Measurements from ENCODE around the gene KCNIP3.
"Not testable (repeated sequence)": the region's sequence is repeated elsewhere in the genome, so short reads cannot be mapped to it uniquely, and the experiment has no call there.

Gene KCNIP3

GRCh38 chr2:95296880-95297487 lies at the start of gene KCNIP3:
TSS of gene KCNIP3 (plus strand) at chr2:95297347. CDS start at chr2:95297439, 92 bp downstream.
- no peak for DNase-seq (ENCODE audit: low read depth in 1 of 2, low spot score in 1 of 2)

GRCh38 chr2:95258271-95258670 lies 38.9 kb upstream of the KCNIP3 start:
- no peak for DNase-seq (ENCODE audit: low read depth in 1 of 2, low spot score in 1 of 2)

- no peak for DNase-seq (ENCODE audit: low read depth in 1 of 2, low spot score in 1 of 2)
Measured at GRCh38 chr2:95260028-95261023, 36.8 kb upstream of the KCNIP3 start.

GRCh38 chr2:95261602-95262001 lies 35.5 kb upstream of the KCNIP3 start:
- DNase-seq (ENCODE audit: low read depth in 1 of 2, low spot score in 1 of 2): no peak

- DNase-seq (ENCODE audit: low read depth in 1 of 2, low spot score in 1 of 2): no peak
Measured at GRCh38 chr2:95262896-95263542, 34.1 kb upstream of the KCNIP3 start.

- no peak for DNase-seq (ENCODE audit: low read depth in 1 of 2, low spot score in 1 of 2)
Measured at GRCh38 chr2:95264624-95265023, 32.5 kb upstream of the KCNIP3 start.

- no peak for DNase-seq (ENCODE audit: low read depth in 1 of 2, low spot score in 1 of 2)
Measured at GRCh38 chr2:95265182-95265581, 32.0 kb upstream of the KCNIP3 start.

GRCh38 chr2:95266781-95267430 lies 30.2 kb upstream of the KCNIP3 start:
- no peak for DNase-seq (ENCODE audit: low read depth in 1 of 2, low spot score in 1 of 2)

GRCh38 chr2:95267458-95268210 lies 29.5 kb upstream of the KCNIP3 start:
- no peak for DNase-seq (ENCODE audit: low read depth in 1 of 2, low spot score in 1 of 2)

- DNase-seq (ENCODE audit: low read depth in 1 of 2, low spot score in 1 of 2): no peak
Measured at GRCh38 chr2:95268211-95269035, 28.7 kb upstream of the KCNIP3 start.

GRCh38 chr2:95269036-95269680 lies 28.0 kb upstream of the KCNIP3 start:
- no peak for DNase-seq (ENCODE audit: low read depth in 1 of 2, low spot score in 1 of 2)

GRCh38 chr2:95269745-95270144 lies 27.4 kb upstream of the KCNIP3 start:
- not testable (repeated sequence) for DNase-seq (ENCODE audit: low read depth in 1 of 2, low spot score in 1 of 2)

- DNase-seq (ENCODE audit: low read depth in 1 of 2, low spot score in 1 of 2): no peak
Measured at GRCh38 chr2:95270541-95271081, 26.5 kb upstream of the KCNIP3 start.

GRCh38 chr2:95271381-95271971 lies 25.7 kb upstream of the KCNIP3 start:
- DNase-seq (ENCODE audit: low read depth in 1 of 2, low spot score in 1 of 2): no peak

GRCh38 chr2:95272299-95272751 lies 24.8 kb upstream of the KCNIP3 start:
- no peak for DNase-seq (ENCODE audit: low read depth in 1 of 2, low spot score in 1 of 2)

- DNase-seq (ENCODE audit: low read depth in 1 of 2, low spot score in 1 of 2): no peak
Measured at GRCh38 chr2:95272781-95273180, 24.4 kb upstream of the KCNIP3 start.

GRCh38 chr2:95273566-95274290 lies 23.4 kb upstream of the KCNIP3 start:
- no peak for DNase-seq (ENCODE audit: low read depth in 1 of 2, low spot score in 1 of 2)

Measured in stimulated activated CD4-positive, alpha-beta T cell treated with anti-CD3 and anti-CD28 coated beads, Interleukin-15, amount 100 ng/mL, for 1 hour (primary cell).